ENCODE results near the gene SLC35E2B.

GRCh38 chr1:1721201-1721600 lies 28.6 kb upstream of the SLC35E2B start:
- TF ChIP-seq CTCF (IDR thresholded peaks at IDR 0.05; ENCODE audit: low read depth, low read length) (no peak), EZH2phosphoT487 (IDR thresholded peaks at IDR 0.05; ENCODE audit: low read depth) (no peak)

Data from OCI-LY3 (cell line).